Activated T-cell treated with anti-CD3 and anti-CD28 coated beads for 48 hours (primary cell): Measurements from ENCODE around the gene GCHFR.

ENCODE experiments used
- DNase-seq: peaks from one replicate; pipeline ENCODE4 v3.0.0-alpha.2; 2020; ENCODE audit warnings: low read depth

Gene GCHFR

GRCh38 chr15:40763801-40764628 lies at the start of gene GCHFR:
TSS of gene GCHFR (plus strand) at chr15:40764068. CDS start at chr15:40764181, 113 bp downstream.
- DNase-seq, result peak; percentile 73

- no peak for DNase-seq
Measured at GRCh38 chr15:40714144-40714543, 49.7 kb upstream of the GCHFR start.

- DNase-seq, result no peak
Measured at GRCh38 chr15:40716165-40716564, 47.7 kb upstream of the GCHFR start.

GRCh38 chr15:40721701-40722100 lies 42.2 kb upstream of the GCHFR start:
- no peak for DNase-seq

- DNase-seq, result no peak
Measured at GRCh38 chr15:40722354-40722753, 41.5 kb upstream of the GCHFR start.

- no peak for DNase-seq
Measured at GRCh38 chr15:40722934-40723333, 40.9 kb upstream of the GCHFR start.

- DNase-seq, result no peak
Measured at GRCh38 chr15:40723919-40724318, 39.9 kb upstream of the GCHFR start.

GRCh38 chr15:40731034-40731433 lies 32.8 kb upstream of the GCHFR start:
- no peak for DNase-seq

- DNase-seq, result no peak
Measured at GRCh38 chr15:40736575-40736974, 27.3 kb upstream of the GCHFR start.

GRCh38 chr15:40737048-40737447 lies 26.8 kb upstream of the GCHFR start:
- DNase-seq, result no peak

GRCh38 chr15:40739047-40739446 lies 24.8 kb upstream of the GCHFR start:
- no peak for DNase-seq

GRCh38 chr15:40739854-40740253 lies 24.0 kb upstream of the GCHFR start:
- no peak for DNase-seq

GRCh38 chr15:40743485-40743901 lies 20.4 kb upstream of the GCHFR start:
- no peak for DNase-seq

GRCh38 chr15:40743921-40744814 lies 19.7 kb upstream of the GCHFR start:
- DNase-seq, result peak; percentile 55

- no peak for DNase-seq
Measured at GRCh38 chr15:40744815-40745152, 19.1 kb upstream of the GCHFR start.

- DNase-seq, result no peak
Measured at GRCh38 chr15:40746916-40747418, 16.9 kb upstream of the GCHFR start.

GRCh38 chr15:40747685-40748631 lies 15.9 kb upstream of the GCHFR start:
- DNase-seq, result no peak

GRCh38 chr15:40749151-40749630 lies 14.7 kb upstream of the GCHFR start:
- DNase-seq, result no peak

GRCh38 chr15:40750885-40751284 lies 13.0 kb upstream of the GCHFR start:
- no peak for DNase-seq

- no peak for DNase-seq
Measured at GRCh38 chr15:40751745-40752144, 12.1 kb upstream of the GCHFR start.

- DNase-seq, result no peak
Measured at GRCh38 chr15:40754574-40754882, 9.3 kb upstream of the GCHFR start.
